HG03558 (cell line): ENCODE results near the gene TRIP12.
"Not testable (repeated sequence)": the region's sequence is repeated elsewhere in the genome, so short reads cannot be mapped to it uniquely, and the experiment has no call there.

Experiments
- ATAC-seq: cut with Tn5 transposase; IDR thresholded peaks from one replicate; pipeline ENCODE4 v1.9.1; 2021; ENCODE audit warnings: moderate number of reproducible peaks; ENCODE audit not compliant: unreplicated experiment; ENCODE audit errors: extremely low read depth

The TRIP12 gene

DNA sequence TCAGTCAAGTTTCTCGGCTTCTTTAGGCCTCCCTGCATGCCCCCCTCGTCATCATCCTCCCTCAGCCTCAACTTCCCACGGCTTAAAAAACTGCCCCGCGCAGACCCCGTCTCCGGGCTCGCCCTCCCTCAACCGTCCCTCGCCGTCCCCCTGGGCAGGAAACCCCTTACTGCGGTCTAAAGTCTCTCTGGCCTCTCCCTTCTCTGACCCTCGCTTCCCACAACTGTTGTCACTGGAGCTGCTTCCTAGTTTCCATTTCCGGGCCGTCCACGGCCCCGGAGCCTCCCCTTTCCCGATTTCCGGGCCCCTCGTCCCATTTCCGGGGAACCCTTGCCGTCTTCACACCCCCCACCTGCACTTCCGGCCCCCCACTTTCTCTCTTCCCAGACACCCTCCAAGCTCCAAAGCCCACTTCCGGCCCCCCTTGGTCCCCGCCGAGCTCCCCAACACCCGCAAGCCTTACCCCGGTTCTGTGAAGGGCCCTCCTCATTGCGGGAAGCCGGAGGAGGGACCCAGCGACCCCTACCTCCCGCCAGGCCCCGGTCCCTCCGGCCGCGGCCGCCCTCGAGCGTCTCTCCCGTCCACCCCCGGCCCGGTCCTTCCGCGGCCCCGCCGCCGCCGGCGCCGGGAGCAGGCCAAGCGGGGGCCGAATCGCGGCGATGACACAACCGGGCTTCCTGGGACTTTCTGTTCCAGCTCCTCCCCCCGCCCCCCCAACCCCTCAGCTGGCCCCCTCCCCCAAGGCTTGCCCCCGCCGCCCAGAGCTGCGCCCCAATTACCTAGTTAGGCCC is 513 bp downstream of the TRIP12 start:
- ATAC-seq: peak; percentile 3

DNA sequence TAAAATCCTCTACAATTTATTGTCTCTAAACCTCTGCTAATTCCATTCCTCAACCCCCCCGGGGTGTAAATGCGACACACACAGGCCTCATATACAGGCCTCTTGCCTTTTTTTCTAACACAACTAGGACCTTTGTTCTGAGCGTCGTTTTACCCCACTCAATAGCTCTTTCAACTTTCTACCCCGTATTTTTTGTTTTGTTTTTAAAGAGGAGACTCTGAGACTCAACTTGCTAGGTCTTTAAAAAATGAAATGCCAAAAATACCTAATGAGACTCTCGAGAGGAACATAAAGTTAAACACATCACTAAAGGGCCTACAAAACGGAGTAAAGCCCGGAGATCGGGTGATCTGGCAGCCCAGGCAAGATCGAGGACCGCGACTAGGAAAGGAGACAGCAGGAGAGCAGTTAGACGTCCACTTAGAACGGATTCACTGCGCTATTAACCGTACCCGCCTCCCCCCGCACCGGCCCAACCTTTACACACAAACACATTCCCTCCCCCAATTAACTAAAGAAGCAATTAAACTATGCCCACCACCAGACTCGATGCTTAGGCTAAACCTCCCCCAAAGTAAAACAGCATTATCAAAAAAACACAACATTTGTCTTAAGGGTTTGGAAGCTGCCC is 1.7 kb downstream of the TRIP12 start:
- ATAC-seq: no peak

- no peak for ATAC-seq
Measured at GRCh38 chr2:229917793-229918192, 4.0 kb downstream of the TRIP12 start.

GRCh38 chr2:229914171-229914570 is 7.6 kb downstream of the TRIP12 start:
- no peak for ATAC-seq

GRCh38 chr2:229910832-229911412 is 10.9 kb downstream of the TRIP12 start:
- ATAC-seq: no peak

GRCh38 chr2:229910147-229910831 is 11.5 kb downstream of the TRIP12 start:
- ATAC-seq: no peak

- ATAC-seq: no peak
Measured at GRCh38 chr2:229909090-229909489, 12.7 kb downstream of the TRIP12 start.

DNA sequence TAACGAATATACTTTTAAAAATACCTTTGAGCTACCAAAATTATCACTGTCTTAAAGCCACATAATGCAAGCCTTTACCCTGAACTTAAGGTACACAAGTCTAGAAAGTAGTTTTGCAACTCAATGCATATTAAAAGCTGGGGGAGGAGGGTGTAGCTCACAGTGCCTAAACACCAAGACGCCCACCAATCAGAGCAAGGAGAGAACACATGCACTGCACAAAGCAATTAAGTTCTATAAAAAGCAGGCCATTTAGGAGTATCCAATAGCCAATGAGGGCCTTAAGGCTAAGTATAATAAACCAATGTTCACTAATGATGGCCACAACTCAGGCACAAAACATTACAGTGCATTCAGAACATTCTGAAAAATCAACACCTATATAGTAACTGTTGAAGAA is 16.2 kb downstream of the TRIP12 start:
- no peak for ATAC-seq

GRCh38 chr2:229903037-229903436 is 18.8 kb downstream of the TRIP12 start:
- ATAC-seq: no peak

- ATAC-seq: no peak
Measured at GRCh38 chr2:229901819-229902218, 20.0 kb downstream of the TRIP12 start.

DNA sequence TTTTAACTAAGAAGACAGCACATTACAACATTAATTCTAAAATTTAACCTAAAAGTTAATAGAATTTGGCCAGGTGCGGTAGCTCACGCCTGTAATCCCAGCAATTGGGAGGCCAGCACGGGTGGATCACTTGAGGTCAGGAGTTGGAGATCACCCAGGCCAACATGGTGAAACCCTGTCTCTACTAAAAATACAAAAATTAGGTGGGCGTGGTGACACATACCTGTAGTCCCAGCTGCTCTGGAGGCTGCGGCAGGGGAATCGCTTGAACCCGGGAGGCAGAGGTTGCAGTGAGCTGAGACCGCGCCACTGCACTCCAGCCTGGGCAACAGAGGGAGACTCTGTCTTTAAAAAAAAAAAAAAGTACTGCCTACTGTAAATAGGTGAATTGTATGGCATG is 21.3 kb downstream of the TRIP12 start:
- not testable (repeated sequence) for ATAC-seq

DNA sequence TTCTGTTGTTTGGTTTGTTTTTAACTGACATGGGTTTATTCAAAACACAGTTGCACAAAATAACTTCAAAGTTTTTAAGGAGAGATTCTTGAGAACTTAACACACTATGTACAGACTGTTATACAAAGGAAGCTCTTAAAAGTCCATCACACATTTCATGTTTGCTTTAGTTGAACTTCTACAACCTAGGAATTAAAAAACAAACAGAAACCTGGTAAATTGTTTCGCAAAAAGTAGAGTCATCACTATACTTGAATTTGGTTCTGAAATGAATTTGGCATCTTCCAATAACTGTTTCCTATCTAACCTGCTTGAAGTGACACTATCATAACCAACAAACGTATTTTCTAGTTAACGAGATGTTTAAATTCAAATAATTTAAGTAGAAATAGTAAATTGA is 21.8 kb downstream of the TRIP12 start:
- no peak for ATAC-seq

DNA sequence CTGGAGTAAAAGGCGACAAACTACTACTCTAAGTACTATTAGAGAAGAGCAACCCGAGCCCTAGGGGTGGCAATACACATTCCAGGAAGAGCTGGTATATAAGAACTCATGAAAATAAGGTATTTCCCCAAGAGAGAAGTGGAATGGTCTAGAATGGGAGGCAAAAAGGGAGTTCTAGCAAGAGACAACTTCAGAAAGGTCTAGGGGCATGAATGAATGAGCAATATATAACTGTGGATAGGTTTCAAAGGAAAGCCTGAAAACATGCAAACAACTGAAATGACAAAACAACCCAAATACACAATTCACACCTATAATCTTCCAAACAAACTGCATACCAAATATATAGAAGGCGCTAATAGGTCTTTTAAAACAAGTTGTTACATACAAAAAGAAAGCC is 22.2 kb downstream of the TRIP12 start:
- no peak for ATAC-seq

DNA sequence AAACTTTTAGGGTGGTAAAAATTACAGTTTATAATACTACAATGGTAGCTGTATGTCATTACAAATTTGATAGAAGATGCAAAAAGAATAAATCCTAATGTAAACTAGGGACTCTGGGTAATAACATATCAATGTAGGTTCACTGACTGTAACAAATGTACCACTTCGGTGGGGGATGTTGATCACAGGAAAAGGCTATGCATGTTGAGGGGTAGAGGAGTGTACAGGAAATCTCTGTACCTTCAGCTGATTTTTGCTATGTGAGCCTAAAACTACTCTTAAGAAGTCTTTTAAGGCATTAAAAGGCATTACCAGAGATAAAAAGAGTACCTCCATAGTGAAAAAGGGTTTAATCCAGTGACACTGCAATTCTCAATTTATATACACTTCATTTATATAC is 25.0 kb downstream of the TRIP12 start:
- ATAC-seq: no peak

DNA sequence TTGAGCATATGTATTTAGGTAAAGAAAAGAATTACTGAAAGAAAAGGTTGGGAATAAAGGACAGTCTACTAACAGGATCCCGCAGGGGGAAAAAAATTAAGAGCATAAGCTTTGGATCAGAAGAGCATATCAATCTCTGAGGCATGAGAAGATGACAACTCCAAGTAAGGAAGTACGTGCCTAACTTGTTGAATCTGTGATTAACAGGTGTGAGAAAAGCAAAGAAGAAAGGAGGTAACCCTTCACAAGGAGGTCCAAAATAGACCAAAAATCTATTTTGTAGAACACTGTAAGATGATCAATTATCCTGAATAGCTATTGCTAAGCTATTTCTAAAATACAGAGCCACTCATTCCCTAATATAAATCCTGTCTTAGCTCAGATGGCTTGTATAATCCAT is 32.8 kb downstream of the TRIP12 start:
- no peak for ATAC-seq

DNA sequence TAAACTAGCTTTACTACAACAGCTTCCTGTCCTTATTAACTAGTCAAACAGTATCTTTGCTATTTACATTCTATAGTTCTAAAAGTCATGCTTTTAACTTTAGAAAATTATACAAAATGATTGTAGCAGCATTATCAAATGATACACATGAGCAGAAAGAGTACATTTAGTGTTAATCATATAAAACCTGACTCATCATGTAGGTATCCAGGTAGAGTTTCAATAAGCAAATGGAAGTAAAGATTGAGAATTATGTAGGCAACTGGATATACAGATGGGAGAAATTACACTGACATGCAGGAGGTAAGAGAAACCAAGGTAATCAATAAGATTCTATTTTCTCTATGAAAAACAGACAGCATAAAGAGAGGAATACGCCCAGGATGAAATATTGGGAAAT is 33.8 kb downstream of the TRIP12 start:
- ATAC-seq: no peak

GRCh38 chr2:229887441-229887840 is 34.4 kb downstream of the TRIP12 start:
- no peak for ATAC-seq

- no peak for ATAC-seq
Measured at GRCh38 chr2:229884775-229885699, 36.8 kb downstream of the TRIP12 start.

DNA sequence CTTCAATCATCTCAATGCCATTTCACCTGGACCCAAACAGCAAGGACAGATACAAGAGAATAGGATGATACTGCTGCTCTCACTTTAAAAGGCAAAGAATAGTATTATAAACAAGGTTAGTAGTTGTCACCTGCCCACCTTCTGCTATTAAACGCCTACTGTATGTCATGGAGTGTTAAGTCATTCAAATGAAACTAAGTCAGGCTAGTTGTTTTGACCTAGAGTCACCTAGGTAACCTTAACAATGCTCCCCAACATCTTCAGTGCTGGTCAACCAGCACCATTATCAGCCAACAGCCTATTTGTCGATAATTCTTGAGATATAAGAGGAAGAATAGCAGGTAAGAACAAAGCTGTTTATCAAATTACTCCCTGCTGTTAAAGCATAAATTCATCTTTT is 39.2 kb downstream of the TRIP12 start:
- no peak for ATAC-seq
